Subcutaneous abdominal adipose tissue (tissue), 5 donors: ENCODE measurements around the gene DRAM2.

Experiments
- H3K27ac ChIP-seq: one replicate; pipeline ENCODE4 v1.7.0; 2013; ENCODE audit warnings: low read depth, mild to moderate bottlenecking, inconsistent platforms, low read length, moderate library complexity
- H3K27me3 ChIP-seq, 5 donors: one replicate each; pipeline ENCODE4 v1.7.0; 2013; ENCODE audit warnings: low read length in 5 of 5, inconsistent platforms in 1 of 5; ENCODE audit not compliant: control insufficient read depth in 5 of 5, insufficient read depth in 4 of 5
- H3K36me3 ChIP-seq, 5 donors: one replicate each; pipeline ENCODE4 v1.7.0; 2013; ENCODE audit warnings: low read length in 5 of 5; ENCODE audit not compliant: control insufficient read depth in 5 of 5, insufficient read depth in 5 of 5
- H3K4me1 ChIP-seq, 5 donors: one replicate each; pipeline ENCODE4 v1.7.0; 2013; ENCODE audit warnings: low read length in 5 of 5, mild to moderate bottlenecking in 3 of 5, moderate library complexity in 1 of 5; ENCODE audit not compliant: control insufficient read depth in 5 of 5, insufficient read depth in 5 of 5
- H3K4me3 ChIP-seq, 5 donors: one replicate each; pipeline ENCODE4 v1.7.0; 2013; ENCODE audit warnings: low read length in 5 of 5, low read depth in 1 of 5
- H3K9ac ChIP-seq, 5 donors: one replicate each; pipeline ENCODE4 v1.7.0; 2013; ENCODE audit warnings: low read length in 5 of 5, mild to moderate bottlenecking in 4 of 5, moderate library complexity in 3 of 5
- H3K9me3 ChIP-seq, 5 donors: one replicate each; pipeline ENCODE4 v1.7.0; 2013; ENCODE audit warnings: low read length in 5 of 5; ENCODE audit not compliant: control insufficient read depth in 5 of 5
- donor health status: healthy.
- donor health status: healthy.
- donor health status: healthy.
- donor health status: healthy.
- donor health status: healthy.

The DRAM2 gene

GRCh38 chr1:111164151-111164550 lies 24.3 kb upstream of the DRAM2 start:
- peaks cover 0 to 23% (median 6%) of the 10 kb centered on the region in 5 donors for H3K4me1 ChIP-seq
- H3K9ac ChIP-seq: no peak overlapping the region
- H3K4me3 ChIP-seq: no peak overlapping the region
- H3K36me3 ChIP-seq: peaks cover 12 to 29% (median 15%) of the 10 kb centered on the region in 5 donors
- H3K27ac ChIP-seq: no peak overlapping the region
- H3K9me3 ChIP-seq: no peaks in the 10 kb centered on the region
- H3K27me3 ChIP-seq: no peaks in the 10 kb centered on the region

GRCh38 chr1:111163363-111163762 lies 23.5 kb upstream of the DRAM2 start:
- Histone ChIP-seq H3K4me3 (no peak overlapping the region), H3K9me3 (no peaks in the 10 kb centered on the region), H3K27ac (no peak overlapping the region), H3K9ac (no peak overlapping the region), H3K27me3 (no peaks in the 10 kb centered on the region), H3K4me1 (peaks cover 0 to 23% (median 6%) of the 10 kb centered on the region in 5 donors), H3K36me3 (peaks cover 6 to 24% (median 12%) of the 10 kb centered on the region in 5 donors)

GRCh38 chr1:111162488-111162880 lies 22.6 kb upstream of the DRAM2 start:
- H3K27ac ChIP-seq: no peak overlapping the region
- no peaks in the 10 kb centered on the region for H3K9me3 ChIP-seq
- peaks cover 0 to 23% (median 6%) of the 10 kb centered on the region in 5 donors for H3K4me1 ChIP-seq
- no peaks in the 10 kb centered on the region for H3K27me3 ChIP-seq
- peaks cover 6 to 26% (median 12%) of the 10 kb centered on the region in 5 donors for H3K36me3 ChIP-seq
- H3K4me3 ChIP-seq: no peak overlapping the region
- H3K9ac ChIP-seq: peak overlapping the region in 2 of 5 donors; percentile 10 to 14

GRCh38 chr1:111161843-111162487 lies 22.1 kb upstream of the DRAM2 start:
- Histone ChIP-seq H3K27me3 (no peaks in the 10 kb centered on the region), H3K9me3 (no peaks in the 10 kb centered on the region), H3K4me1 (peaks cover 0 to 23% (median 6%) of the 10 kb centered on the region in 5 donors), H3K36me3 (peaks cover 6 to 29% (median 11%) of the 10 kb centered on the region in 5 donors), H3K4me3 (no peak overlapping the region), H3K9ac (peak overlapping the region in 1 of 5 donors; percentile 14), H3K27ac (no peak overlapping the region)

GRCh38 chr1:111157431-111157830 lies 17.5 kb upstream of the DRAM2 start:
- Histone ChIP-seq H3K36me3 (peaks cover 15 to 49% (median 26%) of the 10 kb centered on the region in 5 donors), H3K27ac (no peak overlapping the region), H3K4me1 (peaks cover 0 to 14% (median 6%) of the 10 kb centered on the region in 5 donors), H3K9ac (no peak overlapping the region), H3K9me3 (no peaks in the 10 kb centered on the region), H3K4me3 (no peak overlapping the region), H3K27me3 (no peaks in the 10 kb centered on the region)

GRCh38 chr1:111154021-111154999 lies 14.4 kb upstream of the DRAM2 start:
- Histone ChIP-seq H3K4me3 (no peak overlapping the region), H3K27me3 (no peaks in the 10 kb centered on the region), H3K36me3 (peaks cover 18 to 40% (median 37%) of the 10 kb centered on the region in 5 donors), H3K27ac (no peak overlapping the region), H3K9ac (no peak overlapping the region), H3K4me1 (peaks cover 0 to 15% (median 3%) of the 10 kb centered on the region in 5 donors), H3K9me3 (no peaks in the 10 kb centered on the region)

GRCh38 chr1:111151838-111152237 lies 11.9 kb upstream of the DRAM2 start:
- Histone ChIP-seq H3K9ac (no peak overlapping the region), H3K27me3 (no peaks in the 10 kb centered on the region), H3K4me3 (no peak overlapping the region), H3K9me3 (no peaks in the 10 kb centered on the region), H3K27ac (no peak overlapping the region), H3K4me1 (peaks cover 0 to 26% (median 4%) of the 10 kb centered on the region in 5 donors), H3K36me3 (peaks cover 27 to 55% (median 44%) of the 10 kb centered on the region in 5 donors)

GRCh38 chr1:111148376-111148881 lies 8.5 kb upstream of the DRAM2 start:
- H3K4me1 ChIP-seq: peaks cover 0 to 31% (median 8%) of the 10 kb centered on the region in 5 donors

GRCh38 chr1:111147948-111148347 lies 8.1 kb upstream of the DRAM2 start:
- Histone ChIP-seq H3K27ac (no peak overlapping the region), H3K4me1 (peaks cover 0 to 36% (median 8%) of the 10 kb centered on the region in 5 donors)

More at GRCh38 chr1:111148376-111148881, 8.5 kb upstream of the DRAM2 start:
- Histone ChIP-seq H3K4me3 (no peak overlapping the region), H3K9ac (peak overlapping the region in 2 of 5 donors; percentile 17 to 23), H3K27ac (no peak overlapping the region), H3K9me3 (no peaks in the 10 kb centered on the region), H3K36me3 (peaks cover 23 to 52% (median 31%) of the 10 kb centered on the region in 5 donors), H3K27me3 (no peaks in the 10 kb centered on the region)

More at GRCh38 chr1:111147948-111148347, 8.1 kb upstream of the DRAM2 start:
- Histone ChIP-seq H3K36me3 (peaks cover 21 to 47% (median 26%) of the 10 kb centered on the region in 5 donors), H3K4me3 (no peak overlapping the region), H3K9ac (no peak overlapping the region), H3K27me3 (no peaks in the 10 kb centered on the region), H3K9me3 (no peaks in the 10 kb centered on the region)
